HS-5 (cell line): Measurements from ENCODE around the gene GRM5.

ENCODE experiments used
- DNase-seq: peaks from one replicate; pipeline ENCODE4 v3.0.0-alpha.2; 2012; ENCODE audit warnings: low read depth

The GRM5 gene

GRCh38 chr11:88697139-88697538 is 368.6 kb downstream of the GRM5 start:
- no peak for DNase-seq

- no peak for DNase-seq
These were observed 369.9 kb downstream of the GRM5 start for GRCh38 chr11:88695689-88696414.

- DNase-seq = no peak
These were observed 373.3 kb downstream of the GRM5 start for GRCh38 chr11:88692306-88693086.

- no peak for DNase-seq
These were observed 376.1 kb downstream of the GRM5 start for GRCh38 chr11:88689548-88690240.

- DNase-seq = no peak
These were observed 382.8 kb downstream of the GRM5 start for GRCh38 chr11:88683024-88683423.

- DNase-seq = peak; percentile 32
These were observed 385.0 kb downstream of the GRM5 start for GRCh38 chr11:88680806-88681205.

- DNase-seq = no peak
These were observed 399.4 kb downstream of the GRM5 start for GRCh38 chr11:88666364-88666763.

GRCh38 chr11:88657076-88657738 is 408.6 kb downstream of the GRM5 start:
- DNase-seq = no peak

GRCh38 chr11:88656283-88656682 is 409.5 kb downstream of the GRM5 start:
- no peak for DNase-seq

GRCh38 chr11:88655656-88656055 is 410.1 kb downstream of the GRM5 start:
- DNase-seq = no peak

GRCh38 chr11:88655196-88655595 is 410.6 kb downstream of the GRM5 start:
- no peak for DNase-seq

- no peak for DNase-seq
These were observed 414.2 kb downstream of the GRM5 start for GRCh38 chr11:88651556-88651955.

GRCh38 chr11:88644724-88645123 is 421.1 kb downstream of the GRM5 start:
- no peak for DNase-seq

- no peak for DNase-seq
These were observed 433.6 kb downstream of the GRM5 start for GRCh38 chr11:88632163-88632562.

- no peak for DNase-seq
These were observed 434.3 kb downstream of the GRM5 start for GRCh38 chr11:88631497-88631896.

- no peak for DNase-seq
These were observed 436.3 kb downstream of the GRM5 start for GRCh38 chr11:88629496-88629895.

GRCh38 chr11:88626216-88626615 is 439.6 kb downstream of the GRM5 start:
- DNase-seq = no peak

- no peak for DNase-seq
These were observed 442.3 kb downstream of the GRM5 start for GRCh38 chr11:88623531-88623930.

- no peak for DNase-seq
These were observed 445.1 kb downstream of the GRM5 start for GRCh38 chr11:88620568-88621130.

GRCh38 chr11:88619656-88620385 is 446.0 kb downstream of the GRM5 start:
- DNase-seq = no peak

- DNase-seq = no peak
These were observed 446.7 kb downstream of the GRM5 start for GRCh38 chr11:88619071-88619425.
